Pulmonary artery endothelial cell (primary cell): ENCODE results near the gene ORAI1. TPM values are rescaled to one million over a fixed set of nuclear protein-coding genes. Genes with fewer than 3 reads are reported as not detected.
"Not testable (repeated sequence)": the region's sequence is repeated elsewhere in the genome, so short reads cannot be mapped to it uniquely, and the experiment has no call there.

Experiments
- DNase-seq: peaks from one replicate; pipeline ENCODE4 v3.0.0-alpha.2; 2011; ENCODE audit warnings: low read depth, low spot score
- total RNA-seq: library from RNA; depleted of rRNA; stranded (reverse); fragments of >200 nt; gene quantifications from 2 replicates; pipeline ENCODE4 v1.2.3, GENCODE V29; 2014

ORAI1 gene
- total RNA-seq, 1 donor from 2014 or later = 18.8 TPM

- DNase-seq = no peak
Observed at GRCh38 chr12:121648458-121649028, 22.2 kb downstream of the ORAI1 start.

- DNase-seq = no peak
Observed at GRCh38 chr12:121649322-121649721, 23.0 kb downstream of the ORAI1 start.

GRCh38 chr12:121649819-121650353, 23.6 kb downstream of the ORAI1 start:
- DNase-seq = no peak

- DNase-seq = no peak
Observed at GRCh38 chr12:121651320-121651719, 25.0 kb downstream of the ORAI1 start.

- no peak for DNase-seq
Observed at GRCh38 chr12:121652767-121653497, 26.6 kb downstream of the ORAI1 start.

GRCh38 chr12:121653999-121654398, 27.7 kb downstream of the ORAI1 start:
- no peak for DNase-seq

GRCh38 chr12:121656122-121656521, 29.8 kb downstream of the ORAI1 start:
- no peak for DNase-seq

- DNase-seq = no peak
Observed at GRCh38 chr12:121657305-121658008, 31.1 kb downstream of the ORAI1 start.

GRCh38 chr12:121661353-121662105, 35.2 kb downstream of the ORAI1 start:
- DNase-seq = not testable (repeated sequence)

- no peak for DNase-seq
Observed at GRCh38 chr12:121663610-121663929, 37.2 kb downstream of the ORAI1 start.

- DNase-seq = not testable (repeated sequence)
Observed at GRCh38 chr12:121666829-121667228, 40.5 kb downstream of the ORAI1 start.

- DNase-seq = no peak
Observed at GRCh38 chr12:121668750-121669520, 42.6 kb downstream of the ORAI1 start.

GRCh38 chr12:121669521-121669900, 43.2 kb downstream of the ORAI1 start, which contains the start of gene MORN3:
Gene MORN3 (minus strand): TSS chr12:121669654. CDS start chr12:121669483, 171 bp downstream.
- DNase-seq = no peak

GRCh38 chr12:121673013-121673511, 46.7 kb downstream of the ORAI1 start:
- DNase-seq = no peak

GRCh38 chr12:121676190-121676589, 49.9 kb downstream of the ORAI1 start:
- no peak for DNase-seq

- DNase-seq = no peak
Observed at GRCh38 chr12:121678305-121678704, 52.0 kb downstream of the ORAI1 start.

- no peak for DNase-seq
Observed at GRCh38 chr12:121678716-121679300, 52.5 kb downstream of the ORAI1 start.

GRCh38 chr12:121679661-121680197, 53.4 kb downstream of the ORAI1 start:
- DNase-seq = not testable (repeated sequence)

- no peak for DNase-seq
Observed at GRCh38 chr12:121688966-121689365, 62.6 kb downstream of the ORAI1 start.

- DNase-seq = no peak
Observed at GRCh38 chr12:121689430-121689829, 63.1 kb downstream of the ORAI1 start.
